Neural cell (in vitro differentiated cells): ENCODE data around the gene PRKCZ.

Experiments used
- CTCF ChIP-seq: fragments of 450-650 bp; IDR thresholded peaks from 2 replicates; pipeline ENCODE4 v1.5.1; 2014; ENCODE audit warnings: antibody characterized with exemption, mild to moderate bottlenecking, moderate library complexity; ENCODE audit not compliant: poor library complexity, severe bottlenecking
- EZH2 ChIP-seq: fragments of 200-600, 300-800 bp; shearing (Covaris generic), sonication (generic); IDR thresholded peaks from 2 replicates; pipeline ENCODE4 v1.6.1; 2014; ENCODE audit warnings: antibody characterized with exemption, low read length, borderline replicate concordance, mild to moderate bottlenecking; ENCODE audit not compliant: insufficient read depth, poor library complexity, severe bottlenecking
- POLR2AphosphoS5 ChIP-seq: IDR thresholded peaks from 2 replicates; pipeline ENCODE4 v1.6.1; 2012
- SMC3 ChIP-seq: fragments of 450-650 bp; conservative IDR thresholded peaks from 2 replicates; pipeline ENCODE4 v1.6.1; 2014; ENCODE audit warnings: antibody characterized with exemption, mild to moderate bottlenecking, moderate library complexity; ENCODE audit not compliant: poor library complexity
- TAF1 ChIP-seq: IDR thresholded peaks from 2 replicates; pipeline ENCODE4 v1.6.1; 2012; ENCODE audit warnings: low read depth
- TF ChIP-seq, protein P1 (sequence below): IDR thresholded peaks from 2 replicates; pipeline ENCODE4 v1.6.1; 2012; ENCODE audit warnings: borderline replicate concordance

DNA sequence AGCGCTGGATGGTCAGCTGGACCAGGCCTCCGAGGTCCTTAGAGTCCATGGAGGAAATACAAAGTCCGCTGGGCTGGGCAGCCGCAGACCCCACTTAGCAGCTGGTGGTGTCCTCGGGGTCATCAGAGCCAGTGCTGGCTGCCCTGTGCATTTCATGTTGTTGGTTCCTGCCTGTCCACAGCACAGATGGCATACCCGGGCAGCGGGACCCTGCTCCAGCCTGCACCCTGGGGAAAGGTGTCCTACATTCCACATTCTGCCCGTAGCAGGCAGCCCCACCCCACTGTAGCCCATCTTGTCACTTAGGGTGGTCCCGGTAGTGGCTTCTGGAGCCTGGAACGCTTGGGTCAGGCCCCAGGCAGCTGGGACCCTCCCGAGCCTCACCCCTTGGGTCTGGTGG, 19.8 kb downstream of the PRKCZ start:
- no peak for TF ChIP-seq SMC3
- TF ChIP-seq POLR2AphosphoS5: no peak
- no peak for TF ChIP-seq CTCF
- TF ChIP-seq, protein P1, sequence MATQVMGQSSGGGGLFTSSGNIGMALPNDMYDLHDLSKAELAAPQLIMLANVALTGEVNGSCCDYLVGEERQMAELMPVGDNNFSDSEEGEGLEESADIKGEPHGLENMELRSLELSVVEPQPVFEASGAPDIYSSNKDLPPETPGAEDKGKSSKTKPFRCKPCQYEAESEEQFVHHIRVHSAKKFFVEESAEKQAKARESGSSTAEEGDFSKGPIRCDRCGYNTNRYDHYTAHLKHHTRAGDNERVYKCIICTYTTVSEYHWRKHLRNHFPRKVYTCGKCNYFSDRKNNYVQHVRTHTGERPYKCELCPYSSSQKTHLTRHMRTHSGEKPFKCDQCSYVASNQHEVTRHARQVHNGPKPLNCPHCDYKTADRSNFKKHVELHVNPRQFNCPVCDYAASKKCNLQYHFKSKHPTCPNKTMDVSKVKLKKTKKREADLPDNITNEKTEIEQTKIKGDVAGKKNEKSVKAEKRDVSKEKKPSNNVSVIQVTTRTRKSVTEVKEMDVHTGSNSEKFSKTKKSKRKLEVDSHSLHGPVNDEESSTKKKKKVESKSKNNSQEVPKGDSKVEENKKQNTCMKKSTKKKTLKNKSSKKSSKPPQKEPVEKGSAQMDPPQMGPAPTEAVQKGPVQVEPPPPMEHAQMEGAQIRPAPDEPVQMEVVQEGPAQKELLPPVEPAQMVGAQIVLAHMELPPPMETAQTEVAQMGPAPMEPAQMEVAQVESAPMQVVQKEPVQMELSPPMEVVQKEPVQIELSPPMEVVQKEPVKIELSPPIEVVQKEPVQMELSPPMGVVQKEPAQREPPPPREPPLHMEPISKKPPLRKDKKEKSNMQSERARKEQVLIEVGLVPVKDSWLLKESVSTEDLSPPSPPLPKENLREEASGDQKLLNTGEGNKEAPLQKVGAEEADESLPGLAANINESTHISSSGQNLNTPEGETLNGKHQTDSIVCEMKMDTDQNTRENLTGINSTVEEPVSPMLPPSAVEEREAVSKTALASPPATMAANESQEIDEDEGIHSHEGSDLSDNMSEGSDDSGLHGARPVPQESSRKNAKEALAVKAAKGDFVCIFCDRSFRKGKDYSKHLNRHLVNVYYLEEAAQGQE: no peak
- TF ChIP-seq EZH2: no peak
- TF ChIP-seq TAF1: no peak
